CD4-positive, alpha-beta memory T cell (primary cell): ENCODE results near the gene LCN6. TPM values are rescaled to one million over a fixed set of nuclear protein-coding genes. Genes with fewer than 3 reads are reported as not detected.
A peak's percentile ranks its signal among the peaks of the same experiment; 100 is the strongest.

Source experiments
- CTCF ChIA-PET: fragments of 350-600 bp; sonication (Branson Sonifier 250); formaldehyde crosslinking; loops from one replicate; lab custom pipeline; 2021; ENCODE audit warnings: inconsistent platforms; ENCODE audit not compliant: partially characterized antibody; lab: Charles Lee
- POLR2A ChIA-PET: fragments of 350-600 bp; sonication (Branson Sonifier 250); formaldehyde crosslinking; loops from one replicate; lab custom pipeline; 2021; ENCODE audit not compliant: partially characterized antibody; lab: Charles Lee
- DNase-seq, 5 donors: peaks; one replicate each; pipeline versions ENCODE4 v3.0.0 to v3.0.0-alpha.2; 2020 to 2022; ENCODE audit warnings: mixed read lengths in 1 of 5
- H3K27ac ChIP-seq: one replicate; pipeline ENCODE4 v1.7.0; 2013; ENCODE audit warnings: low read depth, low read length
- H3K27me3 ChIP-seq: 2 replicates; pipeline ENCODE4 v1.7.0; 2013; ENCODE audit warnings: mild to moderate bottlenecking, low read length, moderate library complexity; ENCODE audit not compliant: insufficient read depth
- H3K36me3 ChIP-seq: 2 replicates; pipeline ENCODE4 v1.7.0; 2013; ENCODE audit warnings: mild to moderate bottlenecking, low read length, moderate library complexity; ENCODE audit not compliant: insufficient read depth
- H3K4me1 ChIP-seq: 2 replicates; pipeline ENCODE4 v1.7.0; 2013; ENCODE audit warnings: mild to moderate bottlenecking, low read length, moderate library complexity; ENCODE audit not compliant: insufficient read depth
- H3K4me3 ChIP-seq, 2 donors: one replicate each; pipeline ENCODE4 v1.7.0; 2013; ENCODE audit warnings: low read length in 2 of 2, mild to moderate bottlenecking in 1 of 2
- H3K9me3 ChIP-seq, 2 donors: one replicate each; pipeline ENCODE4 v1.7.0; 2013; ENCODE audit warnings: low read length in 2 of 2, control low read depth in 1 of 2; ENCODE audit not compliant: control insufficient read depth in 1 of 2
- H3K27ac Mint-ChIP-seq, 7 donors: one replicate each; pipeline ENCODE4 v1.8.0; 2020 to 2021; ENCODE audit warnings: mixed read lengths in 7 of 7, mild to moderate bottlenecking in 6 of 7, inconsistent platforms in 3 of 7, moderate library complexity in 3 of 7
- H3K27me3 Mint-ChIP-seq, 2 donors: one replicate each; pipeline ENCODE4 v1.8.0; 2020 to 2021; ENCODE audit warnings: mixed read lengths in 2 of 2
- H3K36me3 Mint-ChIP-seq, 2 donors: one replicate each; pipeline ENCODE4 v1.8.0; 2020 to 2021; ENCODE audit warnings: mixed read lengths in 2 of 2, inconsistent platforms in 1 of 2, mild to moderate bottlenecking in 1 of 2
- H3K4me1 Mint-ChIP-seq, 4 donors: one replicate each; pipeline ENCODE4 v1.8.0; 2020 to 2021; ENCODE audit warnings: mixed read lengths in 4 of 4, mild to moderate bottlenecking in 1 of 4
- H3K4me3 Mint-ChIP-seq, 8 donors: one replicate each; pipeline ENCODE4 v1.8.0; 2020 to 2021; ENCODE audit warnings: mixed read lengths in 8 of 8, mild to moderate bottlenecking in 7 of 8, moderate library complexity in 6 of 8, inconsistent platforms in 3 of 8
- H3K9me3 Mint-ChIP-seq, 8 donors: one replicate each; pipeline ENCODE4 v1.8.0; 2020 to 2021; ENCODE audit warnings: mixed read lengths in 8 of 8, mild to moderate bottlenecking in 5 of 8, inconsistent platforms in 3 of 8, moderate library complexity in 1 of 8
- intact Hi-C: fragments of 100-400 bp; cut with micrococcal nuclease; formaldehyde crosslinking; loops from one replicate; pipeline ENCODE4 v1.15.1; 2023
- polyA plus RNA-seq, 2 donors: library from polyadenylated mRNA; unstranded; fragments of 300-500 nt; fragmentation: Illumina TruSeq; gene quantifications; one replicate each; pipeline ENCODE4 v1.2.3, GENCODE V29; 2021
- total RNA-seq, 2 experiments: library from RNA; stranded (reverse); gene quantifications; one replicate each; pipeline ENCODE4 v1.2.3, GENCODE V29; 2021

Gene LCN6
- total and polyA plus RNA-seq, 4 experiments from 2014 or later, result not detected

- Mint-ChIP-seq H3K4me1 (peaks cover 9 to 42% (median 22%) of the 10 kb centered on the region in 4 donors), H3K27me3 (peaks cover 0 to 4% of the 10 kb centered on the region in 2 donors), H3K27ac (peak overlapping the region in 2 of 7 donors; percentile 18 to 96), H3K36me3 (peaks cover 23 to 39% of the 10 kb centered on the region in 2 donors), H3K4me3 (peak overlapping the region in 4 of 8 donors; percentile 15 to 97 (median 74)), H3K9me3 (peaks cover 0 to 7% (median 0%) of the 10 kb centered on the region in 8 donors)
- POLR2A ChIA-PET, result interaction anchor here (0.6 to 0.8 kb wide), 3 partner anchors 12 to 86 kb away, joined by 3 to 4 read pairs (median 3); no protein-coding TSS in a partner anchor
- H3K27me3 ChIP-seq, result no peaks in the 10 kb centered on the region
- CTCF ChIA-PET, result no interaction called here
- H3K4me3 ChIP-seq, result no peak overlapping the region
- intact Hi-C loops, result loop anchor here (5.0 kb wide), 1 partner anchor 497 kb away; the partner anchor contains the start of gene RNF208
- no peak overlapping the region for H3K27ac ChIP-seq
- H3K9me3 ChIP-seq, result no peaks in the 10 kb centered on the region
- DNase-seq, result no peak
- H3K36me3 ChIP-seq, result peaks cover 32% of the 10 kb centered on the region
- peaks cover 30% of the 10 kb centered on the region for H3K4me1 ChIP-seq
Observed at GRCh38 chr9:136725612-136726011, 22.7 kb downstream of the LCN6 start.

DNA sequence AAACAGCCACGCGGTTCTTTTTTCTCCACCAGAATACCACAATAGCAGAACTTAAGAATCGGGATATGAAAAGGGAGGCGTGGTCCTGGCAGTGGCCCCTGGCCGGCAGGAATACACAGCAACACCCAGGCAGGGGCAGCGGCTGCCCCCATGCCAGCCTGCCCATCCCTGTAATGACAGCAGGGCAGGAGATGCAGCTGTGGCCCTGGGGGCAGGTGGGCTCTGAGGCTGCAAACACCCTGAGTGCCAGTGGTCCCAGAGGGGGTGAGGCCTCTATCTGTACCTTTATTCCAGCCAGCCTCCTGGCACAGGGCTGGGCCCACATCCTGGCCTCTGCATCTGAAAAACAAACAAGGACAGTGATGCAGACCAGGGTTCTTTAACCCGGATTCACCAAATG, 23.6 kb downstream of the LCN6 start:
- H3K36me3 Mint-ChIP-seq, result peaks cover 23 to 39% of the 10 kb centered on the region in 2 donors
- peaks cover 30% of the 10 kb centered on the region for H3K4me1 ChIP-seq
- no peaks in the 10 kb centered on the region for H3K9me3 ChIP-seq
- peak overlapping the region in 3 of 7 donors; percentile 4 to 60 (median 24) for H3K27ac Mint-ChIP-seq
- intact Hi-C loops, result loop anchor here (5.0 kb wide), 1 partner anchor 498 kb away; the partner anchor contains the start of gene RNF208
- H3K4me1 Mint-ChIP-seq, result peaks cover 9 to 41% (median 22%) of the 10 kb centered on the region in 4 donors
- H3K27me3 ChIP-seq, result no peaks in the 10 kb centered on the region
- no peak overlapping the region for H3K4me3 Mint-ChIP-seq
- ChIA-PET POLR2A (no interaction called here), CTCF (no interaction called here)
- H3K36me3 ChIP-seq, result peaks cover 32% of the 10 kb centered on the region
- H3K4me3 ChIP-seq, result no peak overlapping the region
- no peak overlapping the region for H3K27ac ChIP-seq
- peaks cover 0 to 7% (median 0%) of the 10 kb centered on the region in 8 donors for H3K9me3 Mint-ChIP-seq
- H3K27me3 Mint-ChIP-seq, result peaks cover 0 to 4% of the 10 kb centered on the region in 2 donors
- no peak for DNase-seq

- peak overlapping the region in 1 of 8 donors; percentile 20 for H3K4me3 Mint-ChIP-seq
Observed at GRCh38 chr9:136723989-136724388, 24.3 kb downstream of the LCN6 start.

DNA sequence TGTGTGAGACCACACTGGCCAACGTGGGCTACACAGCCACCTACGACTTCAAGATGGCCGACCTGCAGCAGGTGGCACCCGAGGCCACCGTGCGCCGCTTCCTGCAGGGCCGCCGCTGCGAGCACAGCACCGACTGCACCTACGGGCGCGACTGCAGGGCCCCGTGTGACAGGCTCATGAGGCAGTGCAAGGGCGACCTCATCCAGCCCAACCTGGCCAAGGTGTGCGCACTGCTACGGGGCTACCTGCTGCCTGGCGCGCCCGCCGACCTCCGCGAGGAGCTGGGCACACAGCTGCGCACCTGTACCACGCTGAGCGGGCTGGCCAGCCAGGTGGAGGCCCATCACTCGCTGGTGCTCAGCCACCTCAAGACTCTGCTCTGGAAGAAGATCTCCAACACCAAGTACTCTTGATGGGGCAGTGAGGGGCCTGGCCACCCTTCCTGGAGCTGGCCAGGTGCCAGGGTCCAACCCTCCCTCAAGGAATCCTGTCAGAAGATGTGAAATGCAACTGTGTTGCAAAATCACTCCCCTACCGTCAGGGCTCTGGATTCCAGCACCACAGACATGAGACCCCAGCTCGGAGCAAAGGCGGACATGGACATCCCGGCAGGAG, 24.9 kb downstream of the LCN6 start:
- H3K27me3 Mint-ChIP-seq, result peaks cover 0 to 4% of the 10 kb centered on the region in 2 donors
- peaks cover 9 to 33% (median 23%) of the 10 kb centered on the region in 4 donors for H3K4me1 Mint-ChIP-seq
- H3K27ac ChIP-seq, result no peak overlapping the region
- H3K27ac Mint-ChIP-seq, result peak overlapping the region in 1 of 7 donors; percentile 60
- intact Hi-C loops, result no loop called here
- CTCF ChIA-PET, result no interaction called here
- POLR2A ChIA-PET, result no interaction called here
- peaks cover 0 to 7% (median 0%) of the 10 kb centered on the region in 8 donors for H3K9me3 Mint-ChIP-seq
- H3K36me3 ChIP-seq, result peaks cover 32% of the 10 kb centered on the region
- peaks cover 23 to 39% of the 10 kb centered on the region in 2 donors for H3K36me3 Mint-ChIP-seq
- no peak overlapping the region for H3K4me3 ChIP-seq
- peak overlapping the region in 1 of 8 donors; percentile 20 for H3K4me3 Mint-ChIP-seq
- no peaks in the 10 kb centered on the region for H3K27me3 ChIP-seq
- H3K9me3 ChIP-seq, result no peaks in the 10 kb centered on the region
- peaks cover 26% of the 10 kb centered on the region for H3K4me1 ChIP-seq
- peak in 1 of 5 donors; percentile 35 for DNase-seq

More at GRCh38 chr9:136723989-136724388, 24.3 kb downstream of the LCN6 start:
- Histone ChIP-seq H3K27me3 (no peaks in the 10 kb centered on the region), H3K36me3 (peaks cover 32% of the 10 kb centered on the region), H3K4me1 (peaks cover 31% of the 10 kb centered on the region), H3K9me3 (no peaks in the 10 kb centered on the region), H3K4me3 (no peak overlapping the region), H3K27ac (no peak overlapping the region)
- peaks cover 9 to 33% (median 22%) of the 10 kb centered on the region in 4 donors for H3K4me1 Mint-ChIP-seq
- H3K27ac Mint-ChIP-seq, result peak overlapping the region in 1 of 7 donors; percentile 60
- intact Hi-C loops, result no loop called here
- CTCF ChIA-PET, result no interaction called here
- H3K9me3 Mint-ChIP-seq, result peaks cover 0 to 7% (median 0%) of the 10 kb centered on the region in 8 donors
- H3K36me3 Mint-ChIP-seq, result peaks cover 23 to 39% of the 10 kb centered on the region in 2 donors
- no peak for DNase-seq
- peaks cover 0 to 4% of the 10 kb centered on the region in 2 donors for H3K27me3 Mint-ChIP-seq
- POLR2A ChIA-PET, result no interaction called here

DNA sequence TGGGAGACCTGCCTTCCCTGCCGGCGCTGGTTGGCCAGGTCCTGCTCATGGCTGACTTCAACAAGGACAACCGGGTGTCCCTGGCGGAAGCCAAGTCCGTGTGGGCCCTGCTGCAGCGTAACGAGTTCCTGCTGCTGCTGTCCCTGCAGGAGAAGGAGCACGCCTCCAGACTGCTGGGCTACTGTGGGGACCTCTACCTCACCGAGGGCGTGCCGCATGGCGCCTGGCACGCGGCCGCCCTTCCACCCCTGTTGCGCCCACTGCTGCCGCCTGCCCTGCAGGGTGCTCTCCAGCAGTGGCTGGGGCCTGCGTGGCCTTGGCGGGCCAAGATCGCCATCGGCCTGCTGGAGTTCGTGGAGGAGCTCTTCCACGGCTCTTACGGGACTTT, 25.4 kb downstream of the LCN6 start:
- peak in 1 of 5 donors; percentile 32 for DNase-seq
- intact Hi-C loops, result no loop called here
- no peak overlapping the region for H3K4me3 Mint-ChIP-seq
- no peak overlapping the region for H3K27ac ChIP-seq
- peaks cover 32% of the 10 kb centered on the region for H3K36me3 ChIP-seq
- H3K36me3 Mint-ChIP-seq, result peaks cover 23 to 39% of the 10 kb centered on the region in 2 donors
- H3K27me3 Mint-ChIP-seq, result peaks cover 0 to 4% of the 10 kb centered on the region in 2 donors
- H3K27ac Mint-ChIP-seq, result no peak overlapping the region
- peaks cover 24% of the 10 kb centered on the region for H3K4me1 ChIP-seq
- CTCF ChIA-PET, result no interaction called here
- H3K4me3 ChIP-seq, result no peak overlapping the region
- peaks cover 0 to 7% (median 0%) of the 10 kb centered on the region in 8 donors for H3K9me3 Mint-ChIP-seq
- H3K27me3 ChIP-seq, result no peaks in the 10 kb centered on the region
- no peaks in the 10 kb centered on the region for H3K9me3 ChIP-seq
- POLR2A ChIA-PET, result no interaction called here
- peaks cover 9 to 33% (median 23%) of the 10 kb centered on the region in 4 donors for H3K4me1 Mint-ChIP-seq

DNA sequence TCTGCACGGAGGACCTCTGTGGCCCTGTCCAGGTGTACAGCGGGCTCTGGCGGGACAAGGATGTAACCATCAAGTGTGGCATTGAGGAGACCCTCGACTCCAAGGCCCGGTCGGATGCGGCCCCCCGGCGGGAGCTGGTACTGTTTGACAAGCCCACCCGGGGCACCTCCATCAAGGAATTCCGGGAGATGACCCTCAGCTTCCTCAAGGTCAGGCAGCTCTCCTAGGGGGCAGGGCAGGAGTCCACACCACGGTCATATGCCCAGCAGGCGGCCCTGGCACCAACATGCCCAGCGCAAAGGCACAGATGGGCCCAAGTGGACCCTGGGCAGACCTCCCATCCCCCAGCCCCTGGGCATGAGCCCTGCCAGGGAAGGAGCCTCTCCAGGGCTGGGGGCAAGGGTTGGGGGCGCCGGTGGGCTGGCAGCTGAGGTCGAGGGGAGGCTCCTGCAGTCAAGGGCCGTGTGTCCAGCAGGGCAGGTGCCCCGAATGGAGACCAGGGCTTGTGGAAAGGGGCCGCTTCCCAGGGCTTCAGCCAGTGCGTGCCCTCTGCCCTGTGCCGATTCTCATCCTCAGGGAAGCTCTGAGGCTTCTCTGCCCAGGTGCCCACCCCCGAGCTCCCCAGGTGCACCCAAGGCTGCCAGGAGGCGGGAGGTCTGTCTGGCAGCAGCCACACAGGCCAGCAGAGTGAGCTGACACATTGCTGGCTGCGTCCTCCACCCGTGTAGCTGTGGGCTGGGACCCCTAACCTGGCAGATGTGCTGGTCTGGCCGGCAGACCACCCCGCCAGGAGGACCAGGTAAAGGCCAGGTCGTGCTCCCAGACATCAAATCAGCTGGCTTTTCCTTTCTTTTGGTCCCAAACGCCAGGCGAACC, 26.0 kb downstream of the LCN6 start:
- Mint-ChIP-seq H3K36me3 (peaks cover 23 to 36% of the 10 kb centered on the region in 2 donors), H3K9me3 (peaks cover 0 to 3% (median 0%) of the 10 kb centered on the region in 8 donors), H3K4me3 (no peak overlapping the region), H3K27ac (no peak overlapping the region), H3K4me1 (peaks cover 9 to 29% (median 21%) of the 10 kb centered on the region in 4 donors), H3K27me3 (peaks cover 0 to 4% of the 10 kb centered on the region in 2 donors)
- intact Hi-C loops, result no loop called here
- ChIA-PET POLR2A (no interaction called here), CTCF (no interaction called here)
- Histone ChIP-seq H3K36me3 (peaks cover 32% of the 10 kb centered on the region), H3K27ac (no peak overlapping the region), H3K4me1 (peaks cover 23% of the 10 kb centered on the region), H3K9me3 (no peaks in the 10 kb centered on the region), H3K27me3 (no peaks in the 10 kb centered on the region), H3K4me3 (no peak overlapping the region)
- peak in 1 of 5 donors; percentile 33 for DNase-seq
